GM13977 (cell line): ENCODE results near the gene CAMKMT.

Experiments used
- DNase-seq: peaks from one replicate; pipeline ENCODE4 v3.0.0; 2012; ENCODE audit warnings: low spot score
- CTCF ChIP-seq: IDR thresholded peaks from 2 replicates; pipeline ENCODE4 v1.5.1; 2012; ENCODE audit warnings: mild to moderate bottlenecking, control low read depth; ENCODE audit not compliant: insufficient read depth; ENCODE audit errors: extremely low read depth, missing control alignments
- in situ Hi-C: fragments of 300-500 bp; cut with MboI; formaldehyde crosslinking; loops from one replicate; pipeline ENCODE4 v1.12.0; 2022; ENCODE audit warnings: low sequenced_read_pairs, low pct_unique_long_range_greater_than_20kb, mixed read lengths, inconsistent platforms; ENCODE audit not compliant: unreplicated experiment

Gene CAMKMT

GRCh38 chr2:44786817-44787214, 425.1 kb downstream of the CAMKMT start:
- TF ChIP-seq CTCF = no peak

GRCh38 chr2:44787663-44788062, 425.9 kb downstream of the CAMKMT start:
- no peak for DNase-seq
- TF ChIP-seq CTCF = no peak

More at GRCh38 chr2:44786817-44787214, 425.1 kb downstream of the CAMKMT start:
- DNase-seq = no peak
- in situ Hi-C loops = no loop called here

GRCh38 chr2:44789446-44789845, 427.7 kb downstream of the CAMKMT start:
- no peak for TF ChIP-seq CTCF
- no peak for DNase-seq
- in situ Hi-C loops = no loop called here

More at GRCh38 chr2:44787663-44788062, 425.9 kb downstream of the CAMKMT start:
- in situ Hi-C loops = no loop called here

GRCh38 chr2:44789971-44790721, 428.4 kb downstream of the CAMKMT start:
- TF ChIP-seq CTCF = no peak
- in situ Hi-C loops = no loop called here
- DNase-seq = no peak

- in situ Hi-C loops = no loop called here
- DNase-seq = no peak
- no peak for TF ChIP-seq CTCF
Observed at GRCh38 chr2:44793322-44793870, 431.6 kb downstream of the CAMKMT start.

- DNase-seq = no peak
- no peak for TF ChIP-seq CTCF
- in situ Hi-C loops = no loop called here
Observed at GRCh38 chr2:44796771-44797170, 435.0 kb downstream of the CAMKMT start.
